HepG2 (cell line): ENCODE data around the gene TRAPPC12. TPM values are rescaled to one million over a fixed set of nuclear protein-coding genes. Genes with fewer than 3 reads are reported as not detected.

Source experiments
- ATAC-seq: fragments of 200-7000 bp; cut with Tn5 transposase; 3 replicates; pipeline ENCODE4 v1.9.1; 2020; ENCODE audit warnings: mild to moderate bottlenecking, moderate library complexity
- BruUV-seq: library from RNA; stranded (reverse); fragments of 400-500 nt; replicated peaks from 2 replicates; lab custom pipeline; 2021; lab: Mats Ljungman, UMichigan
- CTCF ChIA-PET: fragments of 300-600 bp; formaldehyde crosslinking; extraction: SDS; loops from one replicate; lab custom pipeline; 2021; ENCODE audit warnings: low total read pairs, inconsistent platforms, low intra/inter-chr PET ratio; lab: Yijun Ruan, JAX
- POLR2A ChIA-PET: fragments of 350-600 bp; sonication (Branson Sonifier 250); formaldehyde crosslinking; loops from one replicate; lab custom pipeline; 2020; ENCODE audit warnings: antibody characterized with exemption, inconsistent platforms; lab: Yijun Ruan, JAX
- DNase-seq: peaks from one replicate; pipeline ENCODE4 v3.0.0-alpha.2; 2015; ENCODE audit warnings: low spot score
- FAIRE-seq: peaks from 3 replicates; lab custom pipeline; 2011; peaks lifted over from hg19 to GRCh38; lab: Jason Lieb, UNC
- H2AFZ ChIP-seq: one replicate; pipeline ENCODE4 v1.6.1; 2011; ENCODE audit warnings: low read length, inconsistent platforms
- H3K27ac ChIP-seq: fragments of 300-600 bp; 3 replicates; pipeline ENCODE4 v1.8.0; 2011; ENCODE audit warnings: mixed run types, mild to moderate bottlenecking, mixed read lengths, low read length, inconsistent platforms; ENCODE audit not compliant: insufficient read depth; ENCODE audit errors: extremely low read length
- H3K27me3 ChIP-seq, 2 experiments: fragments of 200-600 bp in 1 of 2; 2 replicates in 1 of 2; 3 replicates in 1 of 2; pipeline versions ENCODE4 v1.6.0 to v1.8.0; 2011; ENCODE audit warnings: low read length in 2 of 2, mild to moderate bottlenecking in 2 of 2, moderate library complexity in 2 of 2, inconsistent platforms in 1 of 2; ENCODE audit not compliant: insufficient read depth in 2 of 2, control insufficient read depth in 1 of 2
- H3K36me3 ChIP-seq, 2 experiments: fragments of 200-600 bp in 1 of 2; replicated peaks in 1 of 2; 2 replicates in 1 of 2; 3 replicates in 1 of 2; pipeline versions ENCODE4 v1.5.1 to v1.8.0; 2011; ENCODE audit warnings: low read length in 2 of 2, inconsistent platforms in 1 of 2; ENCODE audit not compliant: insufficient read depth in 2 of 2, control insufficient read depth in 1 of 2
- H3K4me1 ChIP-seq: 2 replicates; pipeline ENCODE4 v1.5.1; 2012; ENCODE audit warnings: low read length, inconsistent platforms; ENCODE audit not compliant: insufficient read depth
- H3K4me2 ChIP-seq: 2 replicates; pipeline ENCODE4 v1.6.0; 2011; ENCODE audit warnings: low read depth, low read length, inconsistent platforms
- H3K4me3 ChIP-seq, 3 experiments: fragments of 200-600 bp in 1 of 3; sonication (generic), shearing (Covaris generic) in 1 of 3; replicated peaks in 1 of 3; 2 replicates each; pipeline ENCODE4 v1.5.1; 2011 to 2016; ENCODE audit warnings: low read length in 3 of 3, inconsistent platforms in 2 of 3, low read depth in 2 of 3, mild to moderate bottlenecking in 2 of 3, control low read depth in 1 of 3, mixed read lengths in 1 of 3; ENCODE audit not compliant: insufficient read depth in 1 of 3
- H3K79me2 ChIP-seq: one replicate; pipeline ENCODE4 v1.6.1; 2011; ENCODE audit warnings: low read length, inconsistent platforms; ENCODE audit not compliant: insufficient read depth
- H3K9ac ChIP-seq: 2 replicates; pipeline ENCODE4 v1.6.0; 2011; ENCODE audit warnings: mild to moderate bottlenecking, low read depth, low read length, inconsistent platforms; ENCODE audit not compliant: insufficient read depth
- H3K9me3 ChIP-seq: 2 replicates; pipeline ENCODE4 v1.5.1; 2012; ENCODE audit warnings: mild to moderate bottlenecking, low read length
- H4K20me1 ChIP-seq: 2 replicates; pipeline ENCODE4 v1.6.0; 2011; ENCODE audit warnings: inconsistent platforms, mild to moderate bottlenecking, low read length, moderate library complexity; ENCODE audit not compliant: insufficient read depth
- ESRRA ChIP-seq: sonication (generic); formaldehyde crosslinking; IDR thresholded peaks from 2 replicates; pipeline ENCODE4 v1.5.1; 2020; ENCODE audit warnings: mild to moderate bottlenecking, low read depth, missing genetic modification reagents
- MAFK ChIP-seq, 2 experiments: IDR thresholded peaks in 1 of 2; conservative IDR thresholded peaks in 1 of 2; 2 replicates each; pipeline ENCODE4 v1.6.1; 2011; ENCODE audit warnings: improper control_type of control experiment in 2 of 2, low read length in 2 of 2
- MED8 ChIP-seq: sonication (generic); formaldehyde crosslinking; IDR thresholded peaks from 2 replicates; pipeline ENCODE4 v1.8.1; 2023; ENCODE audit warnings: mild to moderate bottlenecking, missing genetic modification reagents; ENCODE audit not compliant: insufficient replicate concordance
- ZC3H13 ChIP-seq: sonication (generic); formaldehyde crosslinking; IDR thresholded peaks from 2 replicates; pipeline ENCODE4 v1.8.1; 2023; ENCODE audit warnings: mild to moderate bottlenecking, missing genetic modification reagents, moderate library complexity
- ZHX2 ChIP-seq, 2 experiments: sonication (generic) in 1 of 2; formaldehyde crosslinking in 1 of 2; IDR thresholded peaks; 2 replicates each; pipeline versions ENCODE4 v1.6.1 to v1.9.0; 2014 to 2022; ENCODE audit warnings: antibody characterized with exemption in 1 of 2, borderline replicate concordance in 1 of 2, inconsistent platforms in 1 of 2, low read depth in 1 of 2, missing genetic modification reagents in 1 of 2
- ZNF510 ChIP-seq: sonication (generic); formaldehyde crosslinking; IDR thresholded peaks from 2 replicates; pipeline ENCODE4 v1.4.0; 2020; ENCODE audit warnings: low read depth, mild to moderate bottlenecking, missing genetic modification reagents
- ZNF660 ChIP-seq: sonication (generic); formaldehyde crosslinking; IDR thresholded peaks from 2 replicates; pipeline ENCODE4 v1.5.1; 2020; ENCODE audit warnings: mild to moderate bottlenecking, low read depth, missing genetic modification reagents, borderline replicate concordance
- ZNF772 ChIP-seq: sonication (generic); formaldehyde crosslinking; IDR thresholded peaks from 2 replicates; pipeline ENCODE4 v1.5.0; 2020; ENCODE audit warnings: mild to moderate bottlenecking, missing genetic modification reagents
- WGBS: methylation state at CpG from one replicate; pipeline ENCODE4 v1.1.6; 2017; ENCODE audit warnings: low lambda C conversion rate; 5-methylcytosine and 5-hydroxymethylcytosine counted together
- in situ Hi-C: cut with HindIII; loops from 2 replicates; pipeline ENCODE4 v1.10.0; 2017; ENCODE audit warnings: low pct_unique_long_range_greater_than_20kb; ENCODE audit not compliant: extremely low pct_ligation_motif_present
- intact Hi-C: fragments of 100-400 bp; cut with micrococcal nuclease; formaldehyde crosslinking; loops from one replicate; pipeline ENCODE4 v1.10.0; 2022; ENCODE audit not compliant: unreplicated experiment
- polyA plus RNA-seq, 8 experiments: library from polyadenylated mRNA; depleted of rRNA in 3 of 8; stranded (reverse) in 7 of 8; unstranded in 1 of 8; fragments of >200 nt; fragmentation: Illumina TruSeq in 4 of 8; extraction: Trizol in 4 of 8; gene quantifications; 2 replicates each; pipeline versions ENCODE4 v1.2.1 to v1.2.3, GENCODE V29; 2011 to 2016; ENCODE audit warnings: low read depth in 4 of 8, missing spikeins in 1 of 8, mixed read lengths in 1 of 8; ENCODE audit not compliant: insufficient read depth in 1 of 8
- total RNA-seq, 5 experiments: library from RNA; depleted of rRNA; stranded (reverse); fragments of >200 nt; fragmentation: Illumina TruSeq; extraction: Trizol; gene quantifications; 2 replicates each; pipeline ENCODE4 v1.2.3, GENCODE V29; 2016; ENCODE audit warnings: low read depth in 1 of 5
- TF ChIP-seq, protein P1 (sequence below): sonication (generic); formaldehyde crosslinking; IDR thresholded peaks from 2 replicates; pipeline ENCODE4 v1.9.0; 2021; ENCODE audit warnings: mild to moderate bottlenecking, missing genetic modification reagents

Gene TRAPPC12
- total and polyA plus RNA-seq, 2 of the 13 experiments (the other 11 are each of a cell fraction or from before 2014, with no cell fraction given), result 46.4 to 97.7 TPM

GRCh38 chr2:3443083-3443482 lies 63.6 kb downstream of the TRAPPC12 start (continued):
- TF ChIP-seq MED8 (CRISPR knock-in tag), result no peak
- TF ChIP-seq ZNF660 (CRISPR knock-in tag), result no peak
- no peak for TF ChIP-seq ZHX2 (IDR thresholded peaks at IDR 0.05; ENCODE audit: low read depth)
- TF ChIP-seq ZHX2 (CRISPR knock-in tag; IDR thresholded peaks at IDR 0.05; ENCODE audit: borderline replicate concordance), result no peak
- no peak for TF ChIP-seq ZNF772 (CRISPR knock-in tag)
- no peak for TF ChIP-seq ZC3H13 (CRISPR knock-in tag)

DNA sequence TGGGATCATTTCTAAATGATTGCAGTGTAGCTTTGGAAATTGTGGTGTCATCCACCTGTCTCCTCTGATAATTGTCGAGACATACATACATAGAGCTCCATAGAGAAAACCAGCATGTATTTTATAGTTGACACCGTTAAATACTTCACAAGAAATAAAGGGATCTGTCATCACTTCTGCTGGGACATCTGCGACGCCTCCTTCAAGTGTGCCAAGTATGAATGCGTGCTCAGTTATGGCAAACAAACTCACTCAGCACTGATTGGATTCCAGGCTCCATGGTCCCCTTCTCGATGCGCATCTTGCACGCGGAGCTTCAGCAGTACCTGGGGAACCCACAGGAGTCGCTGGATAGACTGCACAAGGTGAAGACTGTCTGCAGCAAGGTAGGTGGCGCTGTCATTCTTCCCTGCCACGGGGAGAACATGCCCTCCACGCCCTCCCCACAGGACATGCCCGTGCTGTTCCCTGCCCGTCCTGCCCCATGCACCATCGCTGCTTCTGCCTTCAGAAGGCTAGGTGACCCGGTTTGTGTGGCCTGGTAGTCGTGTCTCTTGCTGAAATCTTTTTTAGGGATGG lies 64.1 kb downstream of the TRAPPC12 start:
- Histone ChIP-seq H3K4me3 (no peak overlapping the region), H2AFZ (no peak overlapping the region), H3K4me2 (no peak overlapping the region), H4K20me1 (no peaks in the 10 kb centered on the region), H3K9ac (no peak overlapping the region), H3K36me3 (peaks cover 19 to 47% of the 10 kb centered on the region in 2 experiments), H3K9me3 (no peaks in the 10 kb centered on the region), H3K79me2 (no peaks in the 10 kb centered on the region), H3K27me3 (no peaks in the 10 kb centered on the region), H3K4me1 (peaks cover 18% of the 10 kb centered on the region), H3K27ac (no peak overlapping the region)
- FAIRE-seq (no peak), ATAC-seq (peak; percentile 70), DNase-seq (no peak)
- intact Hi-C loops (no loop called here), in situ Hi-C loops (no loop called here)
- ChIA-PET POLR2A (no interaction called here), CTCF (no interaction called here)
- no TSS peak for BruUV-seq
- 95% methylated on average over 18 of the region's 18 CpGs for WGBS
- TF ChIP-seq ZNF510 (CRISPR knock-in tag) (no peak), MAFK (conservative IDR thresholded peaks at IDR 0.05 in 1 of 2, IDR thresholded peaks at IDR 0.05 in 1 of 2; ENCODE audit: low read length in 2 of 2) (no peak), ESRRA (CRISPR knock-in tag) (no peak)
- TF ChIP-seq, protein P1, sequence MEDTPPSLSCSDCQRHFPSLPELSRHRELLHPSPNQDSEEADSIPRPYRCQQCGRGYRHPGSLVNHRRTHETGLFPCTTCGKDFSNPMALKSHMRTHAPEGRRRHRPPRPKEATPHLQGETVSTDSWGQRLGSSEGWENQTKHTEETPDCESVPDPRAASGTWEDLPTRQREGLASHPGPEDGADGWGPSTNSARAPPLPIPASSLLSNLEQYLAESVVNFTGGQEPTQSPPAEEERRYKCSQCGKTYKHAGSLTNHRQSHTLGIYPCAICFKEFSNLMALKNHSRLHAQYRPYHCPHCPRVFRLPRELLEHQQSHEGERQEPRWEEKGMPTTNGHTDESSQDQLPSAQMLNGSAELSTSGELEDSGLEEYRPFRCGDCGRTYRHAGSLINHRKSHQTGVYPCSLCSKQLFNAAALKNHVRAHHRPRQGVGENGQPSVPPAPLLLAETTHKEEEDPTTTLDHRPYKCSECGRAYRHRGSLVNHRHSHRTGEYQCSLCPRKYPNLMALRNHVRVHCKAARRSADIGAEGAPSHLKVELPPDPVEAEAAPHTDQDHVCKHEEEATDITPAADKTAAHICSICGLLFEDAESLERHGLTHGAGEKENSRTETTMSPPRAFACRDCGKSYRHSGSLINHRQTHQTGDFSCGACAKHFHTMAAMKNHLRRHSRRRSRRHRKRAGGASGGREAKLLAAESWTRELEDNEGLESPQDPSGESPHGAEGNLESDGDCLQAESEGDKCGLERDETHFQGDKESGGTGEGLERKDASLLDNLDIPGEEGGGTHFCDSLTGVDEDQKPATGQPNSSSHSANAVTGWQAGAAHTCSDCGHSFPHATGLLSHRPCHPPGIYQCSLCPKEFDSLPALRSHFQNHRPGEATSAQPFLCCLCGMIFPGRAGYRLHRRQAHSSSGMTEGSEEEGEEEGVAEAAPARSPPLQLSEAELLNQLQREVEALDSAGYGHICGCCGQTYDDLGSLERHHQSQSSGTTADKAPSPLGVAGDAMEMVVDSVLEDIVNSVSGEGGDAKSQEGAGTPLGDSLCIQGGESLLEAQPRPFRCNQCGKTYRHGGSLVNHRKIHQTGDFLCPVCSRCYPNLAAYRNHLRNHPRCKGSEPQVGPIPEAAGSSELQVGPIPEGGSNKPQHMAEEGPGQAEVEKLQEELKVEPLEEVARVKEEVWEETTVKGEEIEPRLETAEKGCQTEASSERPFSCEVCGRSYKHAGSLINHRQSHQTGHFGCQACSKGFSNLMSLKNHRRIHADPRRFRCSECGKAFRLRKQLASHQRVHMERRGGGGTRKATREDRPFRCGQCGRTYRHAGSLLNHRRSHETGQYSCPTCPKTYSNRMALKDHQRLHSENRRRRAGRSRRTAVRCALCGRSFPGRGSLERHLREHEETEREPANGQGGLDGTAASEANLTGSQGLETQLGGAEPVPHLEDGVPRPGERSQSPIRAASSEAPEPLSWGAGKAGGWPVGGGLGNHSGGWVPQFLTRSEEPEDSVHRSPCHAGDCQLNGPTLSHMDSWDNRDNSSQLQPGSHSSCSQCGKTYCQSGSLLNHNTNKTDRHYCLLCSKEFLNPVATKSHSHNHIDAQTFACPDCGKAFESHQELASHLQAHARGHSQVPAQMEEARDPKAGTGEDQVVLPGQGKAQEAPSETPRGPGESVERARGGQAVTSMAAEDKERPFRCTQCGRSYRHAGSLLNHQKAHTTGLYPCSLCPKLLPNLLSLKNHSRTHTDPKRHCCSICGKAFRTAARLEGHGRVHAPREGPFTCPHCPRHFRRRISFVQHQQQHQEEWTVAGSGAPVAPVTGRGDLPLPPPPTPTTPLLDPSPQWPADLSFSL (CRISPR knock-in tag), result no peak
